Renal cortical epithelial cell (primary cell): ENCODE results near the gene UBAC1. TPM values are rescaled to one million over a fixed set of nuclear protein-coding genes. Genes with fewer than 3 reads are reported as not detected.
"Not testable (repeated sequence)": the region's sequence is repeated elsewhere in the genome, so short reads cannot be mapped to it uniquely, and the experiment has no call there.

Source experiments
- DNase-seq: peaks from one replicate; pipeline ENCODE4 v3.0.0-alpha.2; 2011; ENCODE audit warnings: low read depth
- total RNA-seq: library from RNA; depleted of rRNA; stranded (reverse); fragments of >200 nt; gene quantifications from 2 replicates; pipeline ENCODE4 v1.2.3, GENCODE V29; 2014

The UBAC1 gene
- total RNA-seq, 1 donor from 2014 or later: 29.1 TPM

DNA sequence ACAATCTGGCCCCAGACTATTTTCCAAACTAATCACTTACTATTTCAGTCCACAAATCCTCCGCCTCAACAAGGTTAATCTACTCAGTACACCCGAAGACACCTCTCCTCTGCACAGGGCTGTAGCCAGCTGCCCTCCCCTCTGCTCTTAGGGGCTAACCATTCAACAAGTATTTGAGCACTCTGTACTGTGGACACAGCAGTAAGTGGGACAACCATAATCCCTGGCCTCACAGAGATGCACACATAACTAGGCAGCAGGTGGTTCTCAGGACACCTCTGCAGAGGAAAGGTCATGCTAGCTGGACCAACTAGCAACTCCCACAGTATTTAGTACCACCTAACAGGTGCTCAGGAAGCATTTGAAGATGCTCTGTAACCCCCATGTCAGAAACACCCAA is 59.3 kb downstream of the UBAC1 start:
- no peak for DNase-seq

DNA sequence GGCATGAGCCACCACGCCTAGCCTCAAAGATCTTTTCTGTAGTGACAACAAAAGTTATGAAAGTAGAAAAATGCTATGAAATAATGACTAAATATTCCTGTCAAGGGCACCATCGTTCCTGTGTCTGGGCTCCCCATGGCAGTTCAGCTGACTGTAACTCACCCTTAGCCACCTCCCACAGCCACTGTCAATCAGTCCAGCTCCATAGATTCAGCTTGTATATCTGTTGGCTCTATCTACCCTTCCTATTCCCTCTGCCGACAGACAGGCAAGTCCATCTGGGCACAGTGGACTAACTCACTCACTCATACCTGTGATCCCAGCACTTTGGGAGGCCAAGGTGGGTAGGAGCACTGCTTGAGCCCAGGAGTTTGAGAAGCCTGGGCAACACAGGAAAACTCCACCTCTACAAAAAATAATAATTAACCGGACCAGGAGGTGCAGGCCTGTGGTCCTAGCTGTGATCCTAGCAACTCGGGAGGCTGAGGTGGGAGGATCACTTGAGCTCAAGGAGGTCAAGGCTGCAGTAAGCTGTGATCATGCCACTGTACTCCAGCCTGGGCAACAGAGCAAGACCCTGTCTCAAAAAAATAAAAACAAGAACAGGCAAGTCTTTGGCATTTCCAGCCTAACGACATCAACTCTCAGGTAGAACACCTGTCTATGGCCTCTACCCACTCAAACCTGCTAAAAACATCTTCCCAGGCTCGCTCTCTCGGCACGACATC is 60.0 kb downstream of the UBAC1 start:
- no peak for DNase-seq

DNA sequence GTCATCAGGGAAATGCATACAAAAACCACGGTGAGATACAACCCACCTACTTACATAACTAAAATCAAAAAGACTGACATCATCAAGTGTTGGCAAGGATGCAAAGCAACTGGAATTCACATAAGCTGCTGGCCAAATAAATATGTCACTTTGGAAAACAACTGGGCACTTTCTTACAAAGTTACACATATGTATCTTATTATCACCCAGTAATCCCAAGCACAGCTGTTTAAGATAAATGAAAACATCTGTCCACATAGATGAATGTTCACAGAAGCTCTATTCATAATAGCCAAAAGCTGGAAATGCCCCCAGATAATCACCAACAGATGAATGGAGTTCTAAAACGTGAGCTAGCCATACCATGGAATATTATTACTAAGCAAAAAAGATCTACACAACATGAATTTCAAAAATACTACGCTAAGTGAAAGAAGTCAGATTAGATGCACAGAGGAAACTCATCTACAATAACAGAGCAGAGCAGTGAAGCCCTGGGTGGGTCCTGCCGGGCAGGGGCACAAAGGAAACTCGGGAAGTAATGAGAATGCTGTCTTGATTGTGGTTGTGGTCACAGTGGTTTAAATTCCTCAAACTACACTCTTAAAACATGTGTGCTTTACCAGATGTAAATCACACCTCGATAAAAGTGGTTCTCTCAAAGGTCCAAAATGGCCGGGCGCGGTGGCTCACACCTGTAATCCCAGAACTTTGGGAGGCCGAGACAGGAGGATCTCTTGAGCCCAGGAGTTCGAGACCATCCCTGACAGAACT is 62.4 kb downstream of the UBAC1 start:
- DNase-seq: no peak

DNA sequence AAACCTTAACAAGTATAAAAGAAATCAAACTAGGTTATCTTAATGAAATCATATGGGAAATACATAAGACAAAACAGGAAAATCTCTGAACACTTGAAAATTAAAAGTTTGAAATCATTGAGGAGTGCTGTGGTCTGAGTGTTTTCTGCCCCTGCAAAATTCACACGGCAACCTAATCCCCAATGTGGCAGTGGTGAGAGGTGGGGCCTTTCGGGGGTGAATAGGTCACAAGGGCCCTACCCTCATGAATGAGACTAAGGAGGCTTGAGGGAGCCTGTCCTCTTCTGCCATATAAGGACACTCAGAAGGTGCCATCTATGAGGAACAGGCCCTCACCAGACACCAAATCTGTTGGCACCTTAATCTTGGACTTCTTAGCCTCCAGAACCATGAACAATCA is 64.5 kb downstream of the UBAC1 start:
- DNase-seq: no peak

DNA sequence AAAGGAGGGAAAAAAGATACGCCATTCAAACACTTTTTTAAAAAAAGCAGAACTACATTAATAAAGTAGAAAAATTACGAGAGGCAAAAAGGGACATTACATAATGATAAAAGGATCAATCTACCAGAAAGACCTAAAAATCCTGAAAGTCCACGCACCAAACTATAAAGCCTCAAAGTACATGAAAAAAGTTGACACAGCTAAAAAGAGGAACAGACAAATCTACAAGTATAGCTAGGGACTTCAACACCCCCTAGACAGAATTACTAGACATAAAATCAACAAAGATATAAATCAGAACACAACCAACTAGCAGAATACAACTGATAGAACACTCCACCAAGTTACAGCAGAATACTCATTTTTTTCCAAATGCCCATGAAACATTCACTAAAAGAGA is 65.0 kb downstream of the UBAC1 start:
- DNase-seq: no peak

DNA sequence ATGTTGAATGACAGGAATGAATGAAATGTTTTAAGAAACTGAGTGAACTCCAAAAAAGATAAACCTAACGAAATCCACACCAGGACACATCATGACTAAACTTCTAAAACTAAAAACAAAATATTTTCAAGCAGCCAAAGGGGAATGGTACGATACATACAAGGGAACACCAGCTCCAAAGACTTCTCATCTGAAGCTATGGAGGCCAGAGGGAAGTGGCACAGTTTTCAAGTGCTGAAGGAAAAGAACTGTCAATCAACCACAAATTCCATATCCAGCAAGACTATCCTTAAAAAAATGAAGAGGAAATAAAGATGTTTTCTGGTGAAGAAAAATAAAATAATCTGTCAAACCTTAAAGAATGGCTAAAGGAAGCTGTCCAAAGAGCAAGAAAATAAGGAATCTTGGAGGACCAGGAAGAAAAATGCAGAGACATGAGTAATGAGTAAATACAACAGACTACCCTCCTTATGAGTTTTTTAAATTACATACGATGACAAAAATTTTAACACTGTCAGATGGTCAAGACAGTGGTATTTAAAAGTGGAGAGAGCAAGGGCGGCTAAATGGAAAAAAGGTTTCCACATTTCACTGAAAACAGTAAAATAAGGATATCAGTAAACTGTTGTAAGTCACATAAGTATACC is 65.8 kb downstream of the UBAC1 start:
- no peak for DNase-seq

DNA sequence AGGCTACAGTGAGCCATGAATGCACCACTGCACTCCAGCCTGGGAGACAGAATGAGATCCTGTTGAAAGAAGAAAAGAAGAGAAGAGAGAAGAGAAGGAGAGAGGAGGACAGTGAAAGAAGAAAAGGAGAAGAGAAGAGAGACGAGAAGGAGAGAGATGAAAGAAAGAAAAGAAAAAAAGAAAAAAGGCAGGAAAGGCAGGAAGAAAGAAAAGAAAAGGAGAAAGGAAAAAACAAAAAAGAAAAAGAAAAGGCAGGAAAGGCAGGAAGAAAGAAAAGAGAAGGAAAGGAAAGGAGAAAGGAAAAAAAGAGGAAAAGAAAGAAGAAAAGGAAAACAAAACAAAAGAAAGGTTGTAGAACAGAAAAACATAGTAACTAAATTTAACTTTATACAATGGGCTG is 68.1 kb downstream of the UBAC1 start:
- DNase-seq: no peak

DNA sequence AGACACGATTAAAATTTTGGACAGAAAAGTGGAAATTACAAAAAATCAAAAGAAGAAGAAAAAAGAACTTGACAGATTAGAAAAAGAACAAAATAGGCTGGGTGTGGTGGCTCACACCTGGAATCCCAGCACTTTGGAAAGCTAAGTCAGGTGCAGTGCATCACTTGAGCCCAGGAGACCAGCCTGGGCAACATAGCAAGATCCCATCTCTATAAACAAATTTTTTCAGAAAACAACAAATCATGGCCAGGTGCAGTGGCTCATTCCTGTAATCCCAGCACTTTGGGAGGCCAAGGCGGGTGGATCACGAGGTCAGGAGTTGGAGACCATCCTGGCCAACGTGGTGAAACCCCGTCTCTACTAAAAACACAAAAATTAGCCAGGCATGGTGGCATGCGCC is 68.8 kb downstream of the UBAC1 start:
- DNase-seq: not testable (repeated sequence)

DNA sequence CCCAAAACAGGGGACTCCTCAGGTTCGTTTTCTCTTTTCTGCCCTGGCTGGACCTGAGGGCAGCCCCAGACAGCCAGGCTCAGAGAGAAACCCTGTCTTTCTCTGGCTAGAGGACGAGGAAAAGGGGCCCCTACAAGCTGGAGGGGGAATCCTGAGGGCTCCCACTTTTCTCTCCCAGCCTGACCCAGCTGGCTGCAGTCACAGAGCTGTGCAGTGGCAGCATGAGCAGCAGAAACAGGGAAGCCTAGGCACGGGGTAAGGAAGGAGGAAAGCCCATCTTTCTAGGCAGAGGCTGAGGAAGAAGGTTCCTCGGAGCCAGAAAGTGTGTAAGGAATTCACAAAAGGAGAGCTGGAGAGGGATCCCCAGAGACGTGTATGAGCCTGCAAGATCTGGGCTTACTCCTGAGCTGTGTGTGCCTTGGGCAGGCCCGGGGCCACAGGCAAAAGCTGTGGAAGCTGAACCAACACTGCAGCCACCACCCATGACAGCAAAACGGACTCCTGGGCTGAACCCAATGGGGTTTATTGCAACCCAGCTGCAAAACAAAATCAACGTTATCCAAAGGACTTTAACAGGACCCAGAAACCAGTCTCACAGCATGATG is 70.0 kb downstream of the UBAC1 start:
- no peak for DNase-seq

DNA sequence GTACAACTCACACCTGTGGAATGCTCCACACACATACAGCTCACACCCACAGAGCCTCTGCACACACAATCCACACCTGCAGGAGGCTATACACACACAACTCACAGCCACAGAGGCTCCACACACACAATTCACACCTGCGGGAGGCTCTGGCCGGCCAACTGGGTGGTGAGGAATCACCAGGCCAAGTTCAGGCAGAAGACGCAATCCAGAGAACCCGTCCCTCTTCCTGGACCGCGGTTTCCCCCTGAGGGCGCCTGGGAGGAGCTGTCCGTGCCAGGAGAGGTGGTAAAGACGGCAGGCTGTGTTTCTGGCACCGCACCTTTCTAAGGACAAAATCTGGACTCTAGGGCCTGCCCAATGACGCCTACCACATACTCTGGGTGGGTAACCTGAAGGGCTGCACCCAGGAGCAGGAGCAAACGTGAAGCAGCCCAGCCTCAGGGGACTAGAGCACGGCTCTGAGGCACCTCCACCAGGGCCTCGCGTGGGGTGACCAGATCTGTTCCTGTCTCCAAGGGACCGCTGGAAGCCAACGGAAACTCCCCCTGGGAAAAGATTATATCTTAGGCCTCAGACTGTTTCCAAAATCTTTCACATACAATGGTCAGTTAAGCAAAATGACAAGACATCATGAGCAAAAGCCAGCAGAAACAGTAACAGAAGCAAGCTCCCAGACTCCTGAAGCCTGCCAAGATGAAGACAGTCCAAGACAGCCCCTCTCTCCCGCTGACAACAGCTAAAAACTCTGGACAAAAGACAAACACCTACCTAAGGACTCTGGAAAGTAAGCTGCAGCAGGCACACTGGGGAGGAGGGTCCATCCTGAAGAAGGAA is 70.8 kb downstream of the UBAC1 start:
- DNase-seq: no peak

DNA sequence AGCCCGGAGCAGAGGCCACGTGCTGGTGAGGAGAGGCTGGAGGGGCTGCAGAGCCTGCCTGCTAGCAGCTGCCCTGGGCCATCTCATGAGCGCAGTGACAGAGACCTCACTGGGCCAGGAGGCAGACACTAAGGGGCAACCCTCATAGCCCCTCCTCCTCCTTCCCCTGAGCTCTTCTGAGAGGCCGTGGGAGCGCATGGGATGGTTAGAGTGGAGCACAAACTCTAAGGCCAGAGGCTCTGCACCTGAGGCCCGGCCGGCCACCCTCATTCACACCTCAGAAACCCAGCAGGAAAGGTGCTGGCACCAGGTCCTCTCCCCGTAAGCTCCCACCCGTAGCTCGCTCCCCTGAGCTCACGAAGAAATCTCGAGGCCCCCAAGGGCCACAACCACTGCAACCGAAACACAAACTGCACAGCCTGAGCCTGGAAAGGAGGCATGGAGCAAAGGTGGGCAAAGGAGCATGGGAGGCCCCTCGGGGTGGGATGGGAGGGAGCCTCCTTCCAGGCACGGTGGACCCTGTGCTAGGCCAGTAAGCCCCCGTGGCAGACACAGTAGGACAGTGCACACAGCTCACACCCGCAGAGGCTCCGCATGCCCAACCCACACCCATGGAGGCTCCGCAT is 71.5 kb downstream of the UBAC1 start:
- no peak for DNase-seq

DNA sequence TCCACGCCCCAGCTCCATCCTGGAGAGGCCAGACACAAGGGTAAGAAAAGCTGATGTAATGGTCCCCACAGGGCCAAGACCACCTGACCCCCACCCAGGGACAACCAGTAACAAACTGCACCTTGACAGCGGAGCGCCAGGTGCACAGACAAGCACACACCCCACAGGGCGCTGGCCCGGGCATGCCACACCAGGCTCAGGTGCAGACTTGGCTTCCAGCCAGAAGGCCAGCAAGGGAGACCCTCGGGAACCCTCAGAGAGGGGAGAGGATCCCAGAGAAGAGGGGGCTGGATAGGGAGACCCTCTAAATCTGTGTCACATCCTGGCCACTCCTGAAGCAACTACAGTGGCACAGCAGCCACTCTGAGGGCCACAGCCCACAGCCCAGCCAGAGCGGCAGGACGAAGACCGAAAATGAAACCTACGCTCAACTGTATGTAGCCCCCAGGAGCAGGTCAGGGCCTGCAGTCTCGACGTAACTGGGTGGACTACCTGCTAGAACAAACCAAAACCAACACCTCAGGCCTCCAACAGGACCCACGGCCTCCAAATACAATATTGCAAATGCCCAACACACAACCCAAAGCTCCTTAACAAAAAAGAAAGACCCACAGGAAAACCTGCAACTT is 72.3 kb downstream of the UBAC1 start:
- no peak for DNase-seq

DNA sequence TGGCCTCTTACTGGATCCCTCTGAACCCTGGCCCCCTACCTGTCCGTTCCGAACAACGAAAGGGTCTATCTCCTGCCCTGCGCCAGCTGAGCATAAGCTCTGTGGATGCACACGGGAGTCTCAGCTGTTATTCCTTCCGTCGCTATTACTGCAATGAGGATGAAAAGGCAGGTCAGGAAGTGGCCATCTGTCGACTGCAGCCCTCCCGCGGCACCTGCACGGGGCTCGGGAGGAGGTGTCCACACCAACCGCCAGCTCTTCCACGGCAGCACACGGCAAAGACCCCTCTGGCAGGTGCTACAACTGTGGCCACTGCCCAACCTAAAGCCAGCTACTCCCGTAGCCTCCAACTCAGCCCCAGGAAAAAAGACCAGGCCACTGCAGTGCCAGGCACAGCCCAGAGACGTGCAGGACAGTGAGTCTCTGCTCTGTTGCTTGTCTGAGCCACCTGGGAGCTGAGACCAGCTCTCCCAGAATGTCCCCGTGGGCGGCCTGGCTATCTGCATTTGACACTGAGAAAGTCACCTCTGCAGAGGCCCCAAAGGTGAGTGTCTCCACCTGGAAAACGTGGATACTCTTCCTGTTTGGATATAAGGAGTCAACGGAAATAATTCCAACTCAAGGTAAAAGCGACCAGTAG is 72.9 kb downstream of the UBAC1 start:
- no peak for DNase-seq

DNA sequence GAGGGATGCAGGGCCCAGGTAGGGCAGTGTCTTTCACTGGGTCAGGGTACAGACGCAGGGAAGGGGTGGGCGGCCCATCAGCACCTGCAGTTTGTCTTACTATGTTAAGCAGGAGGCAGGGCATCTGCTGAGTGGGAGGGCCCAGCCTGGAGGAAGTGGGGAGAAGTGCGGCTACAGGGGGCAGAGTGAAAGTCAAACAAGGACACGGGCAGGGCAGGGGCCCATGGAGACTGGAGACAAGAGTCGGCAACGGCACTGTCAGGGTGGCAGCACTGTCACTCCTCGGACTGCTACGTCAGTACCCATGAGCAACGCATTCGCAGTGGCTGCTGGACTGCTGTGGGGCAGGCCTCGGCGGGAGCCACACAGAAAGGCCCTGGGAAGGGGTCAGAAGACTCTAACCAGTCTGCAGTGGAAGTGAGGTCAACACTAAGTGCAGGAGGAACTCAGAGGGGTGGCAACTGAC is 73.6 kb downstream of the UBAC1 start:
- no peak for DNase-seq

DNA sequence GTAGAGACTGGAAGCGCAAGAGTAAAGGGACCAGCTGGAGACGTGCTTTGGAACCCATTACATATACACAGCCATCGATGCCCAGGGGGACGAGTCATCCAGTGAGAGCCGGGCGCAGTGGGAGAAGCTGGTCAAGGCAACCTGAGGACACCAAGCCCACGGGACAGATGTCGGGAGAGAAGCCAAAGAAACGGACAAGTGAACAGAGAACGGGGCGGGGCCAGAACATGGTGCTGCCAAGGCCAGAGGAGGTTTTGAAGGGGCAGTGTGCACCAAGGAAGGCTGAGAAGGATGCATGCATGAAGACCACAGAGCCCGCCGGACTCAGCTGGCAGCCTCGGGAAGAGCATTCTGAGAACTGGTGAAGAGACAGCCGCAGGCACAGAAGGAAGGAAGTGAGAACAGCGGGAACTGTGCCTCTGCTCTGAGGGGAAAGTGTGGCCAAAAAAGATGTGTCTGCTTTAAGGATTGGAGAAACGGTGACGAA is 74.1 kb downstream of the UBAC1 start:
- no peak for DNase-seq

DNA sequence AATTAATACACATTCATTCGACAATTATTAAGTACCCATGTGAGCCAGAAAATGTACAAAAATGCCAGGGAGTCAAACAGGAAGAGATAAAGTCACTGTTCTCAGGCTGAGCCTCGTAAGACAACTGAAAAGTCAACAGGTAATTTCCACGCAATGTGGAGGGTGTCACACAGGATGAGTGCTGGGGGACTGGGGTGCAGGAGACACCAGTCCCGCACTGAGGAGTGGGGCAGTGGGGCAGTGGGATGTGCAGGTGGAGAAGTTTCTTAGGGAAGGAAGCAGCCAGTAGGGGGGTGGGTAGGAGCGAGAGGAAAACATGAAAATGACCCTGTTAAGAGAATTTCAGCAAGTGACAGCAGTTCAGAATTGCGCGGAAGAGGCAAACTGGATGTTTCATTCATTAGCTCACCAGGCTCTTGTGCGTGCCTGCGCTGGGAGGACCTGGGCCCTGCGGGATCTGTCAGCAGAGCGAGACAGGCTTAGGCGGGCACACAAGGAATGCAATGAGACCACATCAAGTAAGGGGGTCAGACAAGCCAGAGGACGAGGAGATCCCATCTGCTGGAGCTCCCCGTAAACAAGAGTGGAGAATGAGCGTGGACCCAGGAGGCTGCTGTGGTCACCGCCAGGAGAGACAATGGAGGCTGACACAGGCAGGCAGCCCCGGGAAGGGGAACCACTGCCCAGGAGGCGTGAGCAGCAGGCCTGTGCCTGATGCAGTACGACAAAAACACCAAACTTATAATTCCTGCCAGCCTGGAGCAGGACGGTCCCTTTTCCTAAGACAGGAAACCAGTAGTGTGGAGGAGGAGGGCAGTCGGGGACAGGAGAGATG is 74.8 kb downstream of the UBAC1 start:
- DNase-seq: no peak

DNA sequence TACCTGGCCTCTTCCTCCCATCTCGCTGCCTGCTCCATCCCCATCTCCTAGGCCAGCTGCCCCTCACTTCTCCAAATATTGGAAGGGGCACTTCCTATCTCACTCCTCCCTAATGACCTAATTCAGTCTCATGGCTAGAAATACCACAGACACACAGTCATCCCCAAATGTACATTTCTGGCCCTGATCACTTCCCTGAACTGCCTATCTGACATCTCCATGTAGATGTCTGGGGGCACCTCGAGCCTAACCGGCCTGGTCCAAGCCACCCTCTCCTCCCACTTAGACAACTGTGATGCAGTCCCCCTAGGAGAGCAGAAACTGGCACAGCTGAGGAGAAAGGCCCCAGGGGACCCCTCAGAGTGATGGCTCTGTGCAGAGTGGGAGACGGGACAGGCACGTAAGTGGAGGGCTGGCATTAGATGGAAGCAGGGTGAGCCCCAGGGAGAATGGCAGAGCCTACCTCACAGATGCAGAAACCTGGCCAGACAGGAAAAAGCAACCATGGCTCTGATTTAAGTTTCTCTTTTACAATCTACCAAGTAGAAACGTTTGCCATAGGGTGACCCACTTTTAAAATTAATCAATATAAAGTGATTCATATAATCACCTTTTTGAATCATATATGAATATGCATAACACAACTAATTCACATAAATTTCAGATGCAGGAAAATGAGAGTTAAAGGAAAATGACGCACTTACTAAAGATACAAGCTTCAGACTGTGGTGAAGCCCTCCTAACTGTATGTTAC is 75.9 kb downstream of the UBAC1 start:
- DNase-seq: no peak

DNA sequence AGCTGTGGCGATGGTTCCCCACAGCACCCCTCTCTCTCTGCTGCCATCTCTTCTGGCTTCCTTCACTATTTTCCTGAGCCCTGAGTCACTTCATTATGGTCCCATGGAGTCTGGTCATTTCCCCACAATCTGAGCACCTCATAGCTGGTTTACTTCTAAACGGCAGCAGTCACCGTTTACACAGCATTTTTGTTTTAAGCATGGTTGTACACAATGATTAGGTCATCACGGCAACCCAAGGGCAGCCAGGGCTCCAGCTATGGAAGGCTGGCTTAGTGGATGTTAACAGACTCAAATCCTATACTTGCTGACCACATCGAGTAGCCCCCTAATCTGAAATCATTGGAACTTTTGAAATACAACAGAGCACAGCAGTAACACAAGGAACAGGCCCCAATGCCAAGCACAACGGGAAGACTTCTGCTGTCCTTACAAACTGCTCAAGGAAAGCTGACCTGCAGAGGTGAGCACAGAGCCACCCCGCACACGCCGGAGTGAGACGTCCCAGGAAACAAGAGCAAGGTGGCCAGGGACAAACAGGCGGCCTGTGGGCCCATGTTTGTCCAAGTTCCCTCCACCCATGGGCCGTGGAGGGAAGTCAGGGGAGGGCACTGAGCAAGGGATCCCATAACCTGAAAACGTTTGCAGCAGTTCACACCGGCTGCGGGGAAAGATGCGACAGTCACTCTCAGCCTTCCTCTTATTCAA is 76.7 kb downstream of the UBAC1 start:
- DNase-seq: peak; percentile 27
